K562 (cell line): ENCODE measurements around the gene HOXD13. TPM values are rescaled to one million over a fixed set of nuclear protein-coding genes. Genes with fewer than 3 reads are reported as not detected.

Experiments used
- ATAC-seq: fragments of 200-7000 bp; cut with Tn5 transposase; 3 replicates; pipeline ENCODE4 v1.9.1; 2020; ENCODE audit warnings: moderate library complexity
- BruUV-seq: library from RNA; stranded (reverse); fragments of 400-500 nt; replicated peaks from 2 replicates; lab custom pipeline; 2021; lab: Mats Ljungman, UMichigan
- CTCF ChIA-PET: fragments of 300-600 bp; formaldehyde crosslinking; extraction: SDS; loops from one replicate; lab custom pipeline; 2021; ENCODE audit warnings: low intra/inter-chr PET ratio; lab: Yijun Ruan, JAX
- POLR2A ChIA-PET: fragments of 300-600, 350-650 bp; sonication (Branson Sonifier 250); formaldehyde crosslinking; extraction: SDS; loops from one replicate; lab custom pipeline; 2021; ENCODE audit warnings: antibody characterized with exemption, inconsistent platforms; lab: Yijun Ruan, JAX
- DNase-seq, 4 experiments: peaks; one replicate each; pipeline versions ENCODE4 v3.0.0 to v3.0.0-alpha.2; 2011 to 2018; ENCODE audit warnings: low spot score in 3 of 4, mixed read lengths in 3 of 4; ENCODE audit errors: extremely low read depth in 1 of 4
- FAIRE-seq: peaks from 2 replicates; lab custom pipeline; 2011; peaks lifted over from hg19 to GRCh38; lab: Jason Lieb, UNC
- H2AFZ ChIP-seq: 2 replicates; pipeline ENCODE4 v1.6.0; 2011; ENCODE audit warnings: low read depth, low read length, control low read depth, inconsistent platforms
- H3K27ac ChIP-seq: fragments of 200-600 bp; 3 replicates; pipeline ENCODE4 v1.8.0; 2011; ENCODE audit warnings: low read depth, mild to moderate bottlenecking, control low read depth, inconsistent platforms, low read length, moderate library complexity, mixed read lengths; ENCODE audit errors: extremely low read depth
- H3K27me3 ChIP-seq, 2 experiments: fragments of 300-600 bp in 1 of 2; 2 replicates in 1 of 2; 3 replicates in 1 of 2; pipeline versions ENCODE4 v1.6.0 to v1.8.0; 2011; ENCODE audit warnings: inconsistent platforms in 2 of 2, low read length in 2 of 2, mild to moderate bottlenecking in 1 of 2, mixed read lengths in 1 of 2, moderate library complexity in 1 of 2; ENCODE audit not compliant: control insufficient read depth in 2 of 2, insufficient read depth in 2 of 2
- H3K36me3 ChIP-seq: fragments of 300-600 bp; 3 replicates; pipeline ENCODE4 v1.8.0; 2011; ENCODE audit warnings: mild to moderate bottlenecking, low read length, inconsistent platforms; ENCODE audit not compliant: control insufficient read depth, insufficient read depth
- H3K4me1 ChIP-seq, 2 experiments: fragments of 200-600 bp in 1 of 2; replicated peaks in 1 of 2; 2 replicates in 1 of 2; 3 replicates in 1 of 2; pipeline versions ENCODE4 v1.5.1 to v1.8.0; 2011; ENCODE audit warnings: inconsistent platforms in 2 of 2, low read length in 2 of 2, mild to moderate bottlenecking in 1 of 2, mixed read lengths in 1 of 2, moderate library complexity in 1 of 2; ENCODE audit not compliant: control insufficient read depth in 2 of 2, insufficient read depth in 2 of 2
- H3K4me2 ChIP-seq: 2 replicates; pipeline ENCODE4 v1.6.1; 2011; ENCODE audit warnings: low read length, control low read depth, inconsistent platforms, mixed read lengths; ENCODE audit not compliant: insufficient read depth
- H3K4me3 ChIP-seq: fragments of 200-600 bp; sonication (generic), shearing (Covaris generic); 2 replicates; pipeline ENCODE4 v1.5.1; 2016; ENCODE audit warnings: control low read depth, inconsistent platforms
- H3K79me2 ChIP-seq: fragments of 200-600 bp; 3 replicates; pipeline ENCODE4 v1.8.0; 2011; ENCODE audit warnings: low read length, inconsistent platforms; ENCODE audit not compliant: control insufficient read depth, insufficient read depth
- H3K9ac ChIP-seq, 2 experiments: 2 replicates each; pipeline versions ENCODE4 v1.6.0 to v1.6.1; 2011; ENCODE audit warnings: low read depth in 2 of 2, low read length in 2 of 2, control low read depth in 1 of 2, inconsistent platforms in 1 of 2, mild to moderate bottlenecking in 1 of 2, mixed read lengths in 1 of 2; ENCODE audit not compliant: insufficient read depth in 1 of 2
- H3K9me1 ChIP-seq: one replicate; pipeline ENCODE4 v1.6.0; 2011; ENCODE audit warnings: inconsistent platforms, mild to moderate bottlenecking, low read length, moderate library complexity; ENCODE audit not compliant: control insufficient read depth, insufficient read depth
- H3K9me3 ChIP-seq: replicated peaks from 2 replicates; pipeline ENCODE4 v1.5.1; 2011; ENCODE audit warnings: low read depth, low read length, inconsistent platforms; ENCODE audit not compliant: control insufficient read depth, insufficient read depth
- H4K20me1 ChIP-seq: replicated peaks from 2 replicates; pipeline ENCODE4 v1.6.1; 2011; ENCODE audit warnings: low read length, inconsistent platforms, mixed read lengths; ENCODE audit not compliant: control insufficient read depth, insufficient read depth
- CBX8 ChIP-seq: fragments of 200-600 bp; sonication (generic); IDR thresholded peaks from 2 replicates; pipeline ENCODE4 v1.6.1; 2012; ENCODE audit warnings: borderline replicate concordance, mixed run types, low read depth, mild to moderate bottlenecking, moderate library complexity, mixed read lengths, low read length, control low read depth, inconsistent platforms; ENCODE audit not compliant: poor library complexity, severe bottlenecking; ENCODE audit errors: extremely low read depth
- DPF2 ChIP-seq: fragments of 450-650 bp; IDR thresholded peaks from 2 replicates; pipeline ENCODE4 v1.6.1; 2016
- ETS2 ChIP-seq: IDR thresholded peaks from 2 replicates; pipeline ENCODE4 v1.6.1; 2016; ENCODE audit warnings: borderline replicate concordance, missing genetic modification characterization, mild to moderate bottlenecking, moderate library complexity, missing compliant biosample characterization; ENCODE audit not compliant: poor library complexity, severe bottlenecking
- GTF2A2 ChIP-seq: IDR thresholded peaks from 2 replicates; pipeline ENCODE4 v1.6.1; 2016; ENCODE audit warnings: mild to moderate bottlenecking, missing genetic modification characterization, missing compliant biosample characterization
- HMG20B ChIP-seq: fragments of 250-450 bp; sonication (Bioruptor Pico); IDR thresholded peaks from 2 replicates; pipeline ENCODE4 v1.5.0; 2021; ENCODE audit warnings: mild to moderate bottlenecking
- HNRNPH1 ChIP-seq: fragments of 200-400 bp; formaldehyde crosslinking; optimal IDR thresholded peaks from 2 replicates; pipeline ENCODE3; 2017; ENCODE audit warnings: low read depth, mild to moderate bottlenecking, low read length, moderate library complexity
- HNRNPK ChIP-seq: fragments of 200-400 bp; formaldehyde crosslinking; IDR thresholded peaks from one replicate; pipeline ENCODE4 v1.6.1; 2018; ENCODE audit warnings: mild to moderate bottlenecking, low read depth, low read length; ENCODE audit not compliant: poor library complexity, severe bottlenecking
- KLF16 ChIP-seq: IDR thresholded peaks from 2 replicates; pipeline ENCODE4 v1.6.1; 2016; ENCODE audit warnings: antibody characterized with exemption
- PHB ChIP-seq: fragments of 250-450 bp; sonication (Bioruptor Pico); IDR thresholded peaks from 2 replicates; pipeline ENCODE4 v1.5.0; 2021
- POU5F1 ChIP-seq: fragments of 150-350 bp; IDR thresholded peaks from 2 replicates; pipeline ENCODE4 v1.6.1; 2014; ENCODE audit warnings: borderline replicate concordance, low read length, low read depth, mild to moderate bottlenecking; ENCODE audit not compliant: partially characterized antibody
- RNF2 ChIP-seq: sonication (generic); IDR thresholded peaks from 2 replicates; pipeline ENCODE4 v1.6.1; 2016
- SRSF7 ChIP-seq: fragments of 200-400 bp; formaldehyde crosslinking; optimal IDR thresholded peaks from 2 replicates; pipeline ENCODE3; 2017; ENCODE audit warnings: mild to moderate bottlenecking, low read depth, low read length
- TEAD4 ChIP-seq, 2 experiments: sonication (generic) in 1 of 2; formaldehyde crosslinking in 1 of 2; IDR thresholded peaks; 2 replicates each; pipeline versions ENCODE4 v1.6.1 to v1.8.0; 2012 to 2022; ENCODE audit warnings: borderline replicate concordance in 1 of 2, inconsistent platforms in 1 of 2, low read length in 1 of 2, mild to moderate bottlenecking in 1 of 2, missing genetic modification reagents in 1 of 2
- THRAP3 ChIP-seq: fragments of 450-650 bp; IDR thresholded peaks from 2 replicates; pipeline ENCODE4 v1.6.1; 2016; ENCODE audit warnings: mild to moderate bottlenecking, inconsistent platforms, borderline replicate concordance
- ZFPM2 ChIP-seq: fragments of 250-450 bp; sonication (Bioruptor Pico); IDR thresholded peaks from 2 replicates; pipeline ENCODE4 v1.5.1; 2022; ENCODE audit warnings: mild to moderate bottlenecking
- ZFX ChIP-seq: sonication (generic); formaldehyde crosslinking; IDR thresholded peaks from 2 replicates; pipeline ENCODE4 v1.8.0; 2022; ENCODE audit warnings: mild to moderate bottlenecking, missing genetic modification reagents, moderate library complexity
- ZNF232 ChIP-seq: sonication (generic); formaldehyde crosslinking; IDR thresholded peaks from 2 replicates; pipeline ENCODE4 v1.8.0; 2022; ENCODE audit warnings: mild to moderate bottlenecking, missing genetic modification reagents
- ZNF282 ChIP-seq: sonication (generic); formaldehyde crosslinking; IDR thresholded peaks from 2 replicates; pipeline ENCODE4 v1.8.1; 2023; ENCODE audit warnings: missing genetic modification reagents
- ZNF699 ChIP-seq: fragments of 250-450 bp; sonication (Bioruptor Pico); IDR thresholded peaks from 2 replicates; pipeline ENCODE4 v1.8.0; 2021; ENCODE audit warnings: mild to moderate bottlenecking, moderate library complexity; ENCODE audit not compliant: insufficient replicate concordance
- ZNF76 ChIP-seq: fragments of 250-450 bp; sonication (Bioruptor Pico); IDR thresholded peaks from 2 replicates; pipeline ENCODE4 v1.4.0; 2020; ENCODE audit warnings: mild to moderate bottlenecking, moderate library complexity, borderline replicate concordance
- WGBS: fragments of 100-300 bp; shearing (Covaris generic); methylation state at CpG from one replicate; pipeline ENCODE4 v1.1.6; 2016; ENCODE audit warnings: low coverage, mixed read lengths; ENCODE audit not compliant: insufficient coverage; ENCODE audit errors: missing lambda C conversion rate; 5-methylcytosine and 5-hydroxymethylcytosine counted together
- in situ Hi-C: fragments of 300-500 bp; cut with MboI; formaldehyde crosslinking; loops from 4 replicates; pipeline ENCODE4 v1.15.0; 2018; ENCODE audit warnings: inconsistent platforms, mixed read lengths
- intact Hi-C: fragments of 100-400 bp; cut with micrococcal nuclease; formaldehyde crosslinking; loops from 2 replicates; pipeline ENCODE4 v1.14.2; 2022
- polyA plus RNA-seq, 8 experiments: library from polyadenylated mRNA; depleted of rRNA in 4 of 8; stranded (reverse) in 5 of 8; unstranded in 3 of 8; fragments of >200 nt; fragmentation: Nextera tagmentation in 2 of 8; fragmentation: Illumina TruSeq in 1 of 8; extraction: Ambion mirVana in 2 of 8; extraction: Trizol in 1 of 8; gene quantifications; 2 replicates each; pipeline versions ENCODE4 v1.2.1 to v1.2.3, GENCODE V29; 2011 to 2014; ENCODE audit warnings: inconsistent platforms in 1 of 8, missing spikeins in 1 of 8
- total RNA-seq, 7 experiments: library from RNA; depleted of rRNA in 6 of 7; stranded (reverse); fragments of >200 nt in 6 of 7; fragmentation: Illumina TruSeq in 2 of 7; extraction: Trizol in 2 of 7; gene quantifications; 2 replicates each; pipeline versions ENCODE4 v1.2.1 to v1.2.3, GENCODE V29; 2011 to 2021; ENCODE audit warnings: low replicate concordance in 1 of 7

The HOXD13 gene
- total and polyA plus RNA-seq, 9 of the 15 experiments (the other 6 are each of a cell fraction or from before 2014, with no cell fraction given), result 0.03 to 0.04 TPM; not detected in 7

DNA sequence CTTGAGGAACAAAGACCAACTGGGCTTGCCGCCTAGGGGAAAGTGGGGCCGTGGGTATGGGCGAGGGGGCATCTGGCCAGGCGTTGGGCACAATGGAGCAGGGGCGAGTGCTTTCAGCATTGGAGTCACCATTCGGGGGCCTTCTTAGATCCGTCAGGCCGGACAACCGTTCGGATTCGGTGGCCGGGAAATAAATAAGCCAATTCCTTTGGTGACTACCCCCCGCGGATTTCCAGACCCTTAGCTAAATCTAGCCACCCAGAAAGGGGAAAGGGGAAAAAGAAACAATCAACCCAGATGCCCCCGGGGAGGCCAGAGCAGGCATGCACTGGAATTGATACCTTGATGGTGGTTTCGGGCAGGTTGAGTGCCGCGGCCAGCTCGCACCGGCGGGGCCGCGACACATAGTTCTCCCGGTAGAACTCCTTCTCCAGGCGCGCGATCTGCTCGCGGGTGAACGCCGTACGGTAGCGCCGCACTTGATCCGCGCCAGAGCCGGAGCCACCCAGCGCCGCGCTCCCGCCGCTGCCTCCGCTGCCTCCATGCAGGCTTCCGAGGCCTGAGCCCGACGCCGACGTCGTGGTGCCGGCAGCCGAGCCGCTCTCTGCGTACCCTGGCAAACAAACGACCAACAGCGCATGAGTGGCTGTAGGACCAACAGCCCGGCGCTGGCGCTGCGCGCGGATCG, 10.5 kb upstream of the HOXD13 start:
- H3K27me3 ChIP-seq, result peaks cover 52 to 78% of the 10 kb centered on the region in 2 experiments
- no peak for TF ChIP-seq PHB
- no peak for TF ChIP-seq RNF2
- TF ChIP-seq HMG20B (CRISPR knock-in tag), result no peak
- no peak for TF ChIP-seq GTF2A2
- TF ChIP-seq DPF2, result no peak
- TF ChIP-seq ZNF699 (CRISPR knock-in tag), result no peak
- no peak for TF ChIP-seq KLF16
- TF ChIP-seq THRAP3, result no peak
- no peak for TF ChIP-seq SRSF7
- no peak for TF ChIP-seq ETS2 (tag)
- TF ChIP-seq HNRNPH1, result no peak
- no peak for TF ChIP-seq TEAD4 (IDR thresholded peaks at IDR 0.05; ENCODE audit: low read length)
- no peak for TF ChIP-seq TEAD4 (CRISPR knock-in tag; IDR thresholded peaks at IDR 0.05; ENCODE audit: borderline replicate concordance)
- no peak for TF ChIP-seq ZNF232
- no peak for TF ChIP-seq ZFPM2 (CRISPR knock-in tag)
- no peak for TF ChIP-seq POU5F1
- no peak for TF ChIP-seq CBX8
- TF ChIP-seq ZFX, result no peak
- no peak for TF ChIP-seq ZNF76 (CRISPR knock-in tag)
- TF ChIP-seq ZNF282 (CRISPR knock-in tag), result no peak
- no peak for TF ChIP-seq HNRNPK
- no peaks in the 10 kb centered on the region for H3K9me1 ChIP-seq
- BruUV-seq, result no TSS peak
- in situ Hi-C loops, result loop anchor here (10.0 to 25.0 kb wide), 2 partner anchors 657 to 1045 kb away; no protein-coding TSS in a partner anchor
- no peak overlapping the region for H3K4me2 ChIP-seq
- ATAC-seq (no peak), FAIRE-seq (no peak), DNase-seq (no peak)
- no peak overlapping the region for H3K9ac ChIP-seq
- no peak overlapping the region for H3K4me3 ChIP-seq
- H4K20me1 ChIP-seq, result peaks cover 4% of the 10 kb centered on the region; the same call in 1 of the 2 replicates
- peaks cover 10% of the 10 kb centered on the region for H3K9me3 ChIP-seq
- peaks cover 0 to 39% of the 10 kb centered on the region in 2 experiments; a peak in 3 of 5 replicates for H3K4me1 ChIP-seq
- ChIA-PET POLR2A (no interaction called here), CTCF (interaction anchor here (3.8 kb wide), 1 partner anchor 391 kb away, joined by 36 read pairs; no protein-coding TSS in a partner anchor)
- intact Hi-C loops, result no loop called here
- WGBS, result 60% methylated on average over 38 of the region's 62 CpGs
- H2AFZ ChIP-seq, result no peak overlapping the region
- no peaks in the 10 kb centered on the region for H3K36me3 ChIP-seq
- no peak overlapping the region for H3K27ac ChIP-seq
- no peaks in the 10 kb centered on the region for H3K79me2 ChIP-seq
